ENCODE measurements around the gene ANAPC2.

ANAPC2 gene

GRCh38 chr9:137127301-137128157, 60.8 kb downstream of the ANAPC2 start:
- no peak for DNase-seq (ENCODE audit: low read depth, low spot score)

DNA sequence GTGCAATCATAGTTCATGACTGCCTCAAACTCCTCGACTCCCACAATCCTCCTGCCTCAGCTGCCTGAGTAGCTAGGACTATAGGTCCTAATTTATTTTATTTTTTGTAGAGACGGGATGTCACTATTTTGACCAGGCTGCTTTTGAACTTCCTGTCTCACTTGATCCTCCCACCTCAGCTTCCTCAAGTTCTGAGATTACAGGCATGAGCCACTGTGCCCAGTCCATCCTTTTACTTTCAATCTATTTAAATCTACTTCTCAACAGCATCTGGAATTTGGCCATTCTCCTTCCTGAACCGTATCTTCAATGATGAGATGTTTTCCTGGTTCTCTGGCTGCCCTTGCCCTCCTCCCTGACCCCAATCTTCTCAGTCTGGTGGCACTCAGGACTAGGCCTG, 61.6 kb downstream of the ANAPC2 start:
- no peak for DNase-seq (ENCODE audit: low read depth, low spot score)
